Prostate gland (tissue), 2 donors: ENCODE data around the gene C8A.

Experiments used
- CTCF ChIP-seq, 4 experiments: fragments of 200-600 bp in 2 of 4; fragments of 450-650 bp in 2 of 4; sonication (generic) in 2 of 4; IDR thresholded peaks; 1 replicate in 3 of 4; 2 replicates in 1 of 4; pipeline ENCODE4 v1.5.1; 2016 to 2019; ENCODE audit warnings: antibody characterized with exemption in 4 of 4, mild to moderate bottlenecking in 2 of 4, moderate library complexity in 2 of 4
- POLR2A ChIP-seq: fragments of 450-650 bp; IDR thresholded peaks from one replicate; pipeline ENCODE4 v1.6.1; 2016; ENCODE audit warnings: antibody characterized with exemption, mild to moderate bottlenecking

GRCh38 chr1:56965191-56965590, 110.6 kb downstream of the C8A start:
- TF ChIP-seq CTCF (IDR thresholded peaks at IDR 0.05) (no peak), POLR2A (no peak)
